DOHH2 (cell line): ENCODE measurements around the gene TTC33.

Experiments used
- H3F3A ChIP-seq: fragments of 200-600 bp; sonication (generic), shearing (Covaris generic); 2 replicates; pipeline ENCODE4 v1.6.0; 2016; ENCODE audit warnings: antibody characterized with exemption, mild to moderate bottlenecking; ENCODE audit not compliant: control insufficient read depth, insufficient read depth
- H3K27ac ChIP-seq: fragments of 200-600 bp; sonication (generic); 2 replicates; pipeline ENCODE4 v1.5.1; 2014; ENCODE audit warnings: low read depth, mild to moderate bottlenecking, low read length, moderate library complexity
- H3K27me3 ChIP-seq: fragments of 200-600 bp; sonication (generic); 2 replicates; pipeline ENCODE4 v1.6.1; 2014; ENCODE audit warnings: mild to moderate bottlenecking, low read length, mixed read lengths; ENCODE audit not compliant: control insufficient read depth
- H3K36me3 ChIP-seq: fragments of 200-600 bp; sonication (generic); 2 replicates; pipeline ENCODE4 v1.6.1; 2014; ENCODE audit warnings: mild to moderate bottlenecking, low read length, moderate library complexity, mixed read lengths; ENCODE audit not compliant: control insufficient read depth
- H3K4me1 ChIP-seq: fragments of 200-600 bp; sonication (generic); 2 replicates; pipeline ENCODE4 v1.6.1; 2014; ENCODE audit warnings: mild to moderate bottlenecking, low read length, mixed read lengths; ENCODE audit not compliant: control insufficient read depth
- H3K4me2 ChIP-seq: fragments of 200-600 bp; sonication (generic); 2 replicates; pipeline ENCODE4 v1.6.0; 2014; ENCODE audit warnings: mild to moderate bottlenecking, low read length, moderate library complexity
- H3K4me3 ChIP-seq: fragments of 200-600 bp; sonication (generic); 2 replicates; pipeline ENCODE4 v1.5.1; 2014; ENCODE audit warnings: mild to moderate bottlenecking, low read length, mixed read lengths
- H3K79me2 ChIP-seq: fragments of 200-600 bp; sonication (generic); 2 replicates; pipeline ENCODE4 v1.6.1; 2014; ENCODE audit warnings: mild to moderate bottlenecking, low read length, mixed read lengths; ENCODE audit not compliant: control insufficient read depth
- H3K9me2 ChIP-seq: fragments of 200-600 bp; sonication (generic); replicated peaks from 2 replicates; pipeline ENCODE4 v1.6.1; 2014; ENCODE audit warnings: mild to moderate bottlenecking, low read length, mixed read lengths; ENCODE audit not compliant: control insufficient read depth
- H3K9me3 ChIP-seq: fragments of 200-600 bp; sonication (generic); 2 replicates; pipeline ENCODE4 v1.6.1; 2014; ENCODE audit warnings: antibody characterized with exemption, low read length, mixed read lengths; ENCODE audit not compliant: control insufficient read depth, insufficient read depth
- H4K20me1 ChIP-seq: fragments of 200-600 bp; sonication (generic); 2 replicates; pipeline ENCODE4 v1.6.0; 2014; ENCODE audit warnings: low read depth, mild to moderate bottlenecking, antibody characterized with exemption, low read length, moderate library complexity; ENCODE audit not compliant: control insufficient read depth, insufficient read depth
- EZH2phosphoT487 ChIP-seq: fragments of 200-600 bp; sonication (generic); IDR thresholded peaks from 2 replicates; pipeline ENCODE4 v1.6.1; 2017; ENCODE audit warnings: borderline replicate concordance, mild to moderate bottlenecking, antibody characterized with exemption, low read length, moderate library complexity, mixed read lengths
- TF ChIP-seq, protein P1 (sequence below): fragments of 200-600 bp; sonication (generic); IDR thresholded peaks from one replicate; pipeline ENCODE4 v1.5.1; 2014; ENCODE audit warnings: antibody characterized with exemption, mild to moderate bottlenecking, low read depth, low read length; ENCODE audit not compliant: poor library complexity, severe bottlenecking

Gene TTC33

DNA sequence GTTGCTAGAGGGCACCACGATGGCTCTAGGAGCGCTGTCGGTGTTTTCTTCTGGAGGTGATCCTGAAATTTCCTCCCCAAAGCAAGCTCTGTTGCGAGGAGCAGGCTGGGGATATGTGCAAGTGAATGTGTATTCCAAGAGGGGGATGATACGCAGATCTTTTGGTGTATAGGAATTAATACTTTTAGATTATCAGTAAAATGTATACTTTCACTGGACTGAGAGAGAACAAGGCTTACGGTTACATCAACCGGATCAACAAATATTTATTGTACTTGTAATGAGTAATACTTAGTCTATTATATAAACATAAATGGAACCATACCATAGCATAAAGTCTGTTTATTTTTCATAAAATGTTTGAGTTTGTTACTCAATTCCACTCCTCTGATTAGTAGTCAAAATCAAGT is 43.0 kb upstream of the TTC33 start:
- Histone ChIP-seq H3K9me2 (no peaks in the 10 kb centered on the region), H3K9me3 (no peaks in the 10 kb centered on the region), H4K20me1 (peaks cover 8% of the 10 kb centered on the region; the same call in 1 of the 2 replicates), H3K4me1 (peaks cover 18% of the 10 kb centered on the region), H3K4me2 (peak overlapping the region; percentile 83), H3K27me3 (no peaks in the 10 kb centered on the region), H3F3A (peaks cover 6% of the 10 kb centered on the region; the same call in 1 of the 2 replicates), H3K4me3 (peak overlapping the region; percentile 99), H3K79me2 (peaks cover 47% of the 10 kb centered on the region), H3K36me3 (peaks cover 16% of the 10 kb centered on the region), H3K27ac (peak overlapping the region; percentile 42; the same call in 1 of the 2 replicates)
- TF ChIP-seq EZH2phosphoT487 = no peak
- TF ChIP-seq, protein P1, sequence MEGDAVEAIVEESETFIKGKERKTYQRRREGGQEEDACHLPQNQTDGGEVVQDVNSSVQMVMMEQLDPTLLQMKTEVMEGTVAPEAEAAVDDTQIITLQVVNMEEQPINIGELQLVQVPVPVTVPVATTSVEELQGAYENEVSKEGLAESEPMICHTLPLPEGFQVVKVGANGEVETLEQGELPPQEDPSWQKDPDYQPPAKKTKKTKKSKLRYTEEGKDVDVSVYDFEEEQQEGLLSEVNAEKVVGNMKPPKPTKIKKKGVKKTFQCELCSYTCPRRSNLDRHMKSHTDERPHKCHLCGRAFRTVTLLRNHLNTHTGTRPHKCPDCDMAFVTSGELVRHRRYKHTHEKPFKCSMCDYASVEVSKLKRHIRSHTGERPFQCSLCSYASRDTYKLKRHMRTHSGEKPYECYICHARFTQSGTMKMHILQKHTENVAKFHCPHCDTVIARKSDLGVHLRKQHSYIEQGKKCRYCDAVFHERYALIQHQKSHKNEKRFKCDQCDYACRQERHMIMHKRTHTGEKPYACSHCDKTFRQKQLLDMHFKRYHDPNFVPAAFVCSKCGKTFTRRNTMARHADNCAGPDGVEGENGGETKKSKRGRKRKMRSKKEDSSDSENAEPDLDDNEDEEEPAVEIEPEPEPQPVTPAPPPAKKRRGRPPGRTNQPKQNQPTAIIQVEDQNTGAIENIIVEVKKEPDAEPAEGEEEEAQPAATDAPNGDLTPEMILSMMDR = no peak

DNA sequence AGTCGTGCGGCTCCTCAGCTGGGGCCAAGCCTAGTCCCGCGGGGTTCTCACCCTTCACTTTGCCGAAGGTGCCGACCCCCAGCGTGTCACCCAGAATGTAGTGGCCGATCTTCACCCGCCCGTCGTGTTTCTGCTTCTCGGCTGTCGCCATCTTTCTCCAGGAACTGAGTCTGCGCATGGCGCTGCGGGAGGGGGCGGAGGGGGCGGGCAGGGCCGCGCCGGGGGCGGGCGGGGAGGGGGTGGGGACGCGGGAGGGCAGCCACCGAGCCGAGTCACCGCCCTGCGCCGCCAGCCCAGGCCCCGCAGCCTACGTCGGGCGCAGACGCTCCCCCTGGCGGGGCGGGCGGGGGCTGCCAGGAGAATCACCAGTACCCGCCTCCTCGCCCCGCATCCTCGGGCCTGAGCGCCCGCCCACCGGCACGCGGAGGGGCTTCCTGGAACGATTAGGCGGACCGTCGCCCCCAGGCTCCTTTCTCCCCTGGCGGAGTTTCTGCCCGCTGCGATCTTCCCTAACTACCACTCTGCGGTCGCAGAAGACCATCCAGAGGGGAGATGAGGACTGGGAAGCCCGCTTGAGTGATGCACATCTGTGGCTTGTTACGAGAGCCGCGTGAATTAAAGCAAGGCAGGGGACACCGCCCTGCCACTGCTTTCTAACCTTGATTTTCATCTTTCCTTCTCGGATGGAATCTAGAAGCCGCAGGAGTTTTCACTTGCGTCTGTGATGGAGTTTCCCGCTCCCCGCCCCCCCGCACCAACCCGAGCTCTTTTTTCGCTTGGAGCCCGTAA is 42.4 kb upstream of the TTC33 start, which contains the start of gene PRKAA1:
Gene PRKAA1 (minus strand): TSS at position 363 of the 789 bp plus-strand sequence. CDS start 185 bp downstream, at position 178.
- Histone ChIP-seq H3K4me1 (peaks cover 18% of the 10 kb centered on the region), H3K79me2 (peaks cover 53% of the 10 kb centered on the region), H3K4me3 (peak within 1 kb of the TSS; percentile 99), H3K9me2 (no peaks in the 10 kb centered on the region), H3K27me3 (no peaks in the 10 kb centered on the region), H3F3A (peaks cover 6% of the 10 kb centered on the region; the same call in 1 of the 2 replicates), H3K27ac (peak within 1 kb of the TSS; percentile 50), H3K4me2 (peak within 1 kb of the TSS; percentile 86), H3K9me3 (no peaks in the 10 kb centered on the region), H4K20me1 (peaks cover 8% of the 10 kb centered on the region; the same call in 1 of the 2 replicates), H3K36me3 (peaks cover 16% of the 10 kb centered on the region)
- TF ChIP-seq, protein P1 = peak; percentile 38
- no peak for TF ChIP-seq EZH2phosphoT487

DNA sequence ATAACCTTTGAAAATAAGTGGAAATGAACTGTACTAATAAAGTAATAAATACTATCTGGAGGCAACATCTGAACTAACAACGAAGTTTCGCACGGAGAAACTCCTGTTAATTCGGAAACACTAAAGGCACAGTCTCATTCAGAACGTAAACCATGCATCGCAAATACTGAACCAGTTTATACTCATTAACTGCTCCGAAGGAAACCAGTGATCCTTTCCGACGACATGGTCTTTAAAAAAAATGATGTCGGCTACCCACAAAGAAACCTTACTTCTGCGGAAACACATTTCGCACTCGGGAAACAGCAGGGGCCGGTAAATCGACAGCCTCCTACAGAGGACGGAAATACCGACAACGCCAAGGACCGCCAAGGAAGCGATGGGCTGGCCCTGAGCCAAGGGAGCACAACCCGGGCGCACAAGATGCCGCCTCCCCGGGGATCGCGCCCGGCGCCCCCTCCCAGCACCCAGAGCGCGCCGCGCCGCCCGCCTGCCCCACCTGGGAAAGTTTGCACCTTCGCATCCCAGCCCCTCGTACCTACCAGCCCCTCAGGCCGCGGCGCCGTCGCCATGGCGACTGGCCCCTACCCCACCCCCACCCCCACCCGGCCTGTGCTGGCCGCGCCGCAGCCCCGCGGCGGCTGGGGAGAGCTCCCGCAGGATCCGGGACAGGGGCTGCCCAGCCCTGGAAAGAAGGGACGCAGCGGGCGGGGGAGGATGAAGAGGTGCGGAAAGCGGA is 41.7 kb upstream of the TTC33 start:
- no peaks in the 10 kb centered on the region for H3K9me3 ChIP-seq
- H4K20me1 ChIP-seq = peaks cover 8% of the 10 kb centered on the region; the same call in 1 of the 2 replicates
- H3K36me3 ChIP-seq = peaks cover 16% of the 10 kb centered on the region
- H3F3A ChIP-seq = peaks cover 6% of the 10 kb centered on the region; the same call in 1 of the 2 replicates
- no peaks in the 10 kb centered on the region for H3K9me2 ChIP-seq
- H3K79me2 ChIP-seq = peaks cover 60% of the 10 kb centered on the region
- H3K27ac ChIP-seq = peak overlapping the region; percentile 50
- TF ChIP-seq, protein P1 = no peak
- TF ChIP-seq EZH2phosphoT487 = no peak
- H3K4me1 ChIP-seq = peaks cover 18% of the 10 kb centered on the region
- no peaks in the 10 kb centered on the region for H3K27me3 ChIP-seq
- H3K4me2 ChIP-seq = peak overlapping the region; percentile 86
- peak overlapping the region; percentile 99 for H3K4me3 ChIP-seq
